GM04503 (cell line): ENCODE results near the gene IL17B.

Experiments used
- DNase-seq: peaks from one replicate; pipeline ENCODE4 v3.0.0-alpha.2; 2012; ENCODE audit warnings: low read depth

Gene IL17B

GRCh38 chr5:149376711-149377447 is 2.2 kb downstream of the IL17B start:
- no peak for DNase-seq

GRCh38 chr5:149376104-149376503 is 3.0 kb downstream of the IL17B start:
- no peak for DNase-seq

- no peak for DNase-seq
Measured at GRCh38 chr5:149375434-149375833, 3.7 kb downstream of the IL17B start.

GRCh38 chr5:149374801-149375200 is 4.3 kb downstream of the IL17B start:
- DNase-seq: no peak

- no peak for DNase-seq
Measured at GRCh38 chr5:149374303-149374702, 4.8 kb downstream of the IL17B start.

- DNase-seq: no peak
Measured at GRCh38 chr5:149372932-149373331, 6.2 kb downstream of the IL17B start.

GRCh38 chr5:149372076-149372795 is 6.9 kb downstream of the IL17B start:
- DNase-seq: no peak

GRCh38 chr5:149371296-149371962 is 7.7 kb downstream of the IL17B start:
- no peak for DNase-seq

GRCh38 chr5:149370878-149371277 is 8.2 kb downstream of the IL17B start:
- no peak for DNase-seq

- no peak for DNase-seq
Measured at GRCh38 chr5:149367972-149368645, 11.0 kb downstream of the IL17B start.

- DNase-seq: no peak
Measured at GRCh38 chr5:149367249-149367971, 11.7 kb downstream of the IL17B start.

- DNase-seq: no peak
Measured at GRCh38 chr5:149366169-149366729, 12.8 kb downstream of the IL17B start.

- DNase-seq: no peak
Measured at GRCh38 chr5:149365418-149365817, 13.7 kb downstream of the IL17B start.

GRCh38 chr5:149364719-149365118 is 14.4 kb downstream of the IL17B start:
- DNase-seq: no peak

GRCh38 chr5:149363936-149364335 is 15.2 kb downstream of the IL17B start:
- no peak for DNase-seq

GRCh38 chr5:149363358-149363757 is 15.7 kb downstream of the IL17B start:
- DNase-seq: no peak

GRCh38 chr5:149362541-149362940 is 16.6 kb downstream of the IL17B start:
- no peak for DNase-seq

GRCh38 chr5:149360272-149360671 is 18.8 kb downstream of the IL17B start:
- no peak for DNase-seq

- DNase-seq: no peak
Measured at GRCh38 chr5:149358868-149359495, 20.1 kb downstream of the IL17B start.

- no peak for DNase-seq
Measured at GRCh38 chr5:149358294-149358651, 20.8 kb downstream of the IL17B start.
